Mesothelial cell of epicardium (in vitro differentiated cells): Measurements from ENCODE around the gene TMPRSS6. TPM values are rescaled to one million over a fixed set of nuclear protein-coding genes. Genes with fewer than 3 reads are reported as not detected.

Source experiments
- DNase-seq, 2 experiments: peaks; one replicate each; pipeline ENCODE4 v3.0.0; 2021; ENCODE audit warnings: low spot score in 2 of 2; ENCODE audit not compliant: unreplicated experiment in 2 of 2
- H3K27ac Mint-ChIP-seq: 2 replicates; pipeline ENCODE4 v1.8.0; 2021; ENCODE audit warnings: mixed read lengths
- H3K27me3 Mint-ChIP-seq: 2 replicates; pipeline ENCODE4 v1.8.0; 2021; ENCODE audit warnings: low read depth, mixed read lengths
- H3K36me3 Mint-ChIP-seq: 2 replicates; pipeline ENCODE4 v1.8.0; 2021; ENCODE audit warnings: mixed read lengths
- H3K4me1 Mint-ChIP-seq: 2 replicates; pipeline ENCODE4 v1.8.0; 2021; ENCODE audit warnings: mixed read lengths
- H3K4me3 Mint-ChIP-seq: 2 replicates; pipeline ENCODE4 v1.8.0; 2021; ENCODE audit warnings: mild to moderate bottlenecking, moderate library complexity, mixed read lengths
- H3K9me3 Mint-ChIP-seq: 2 replicates; pipeline ENCODE4 v1.8.0; 2021; ENCODE audit warnings: mixed read lengths
- total RNA-seq: library from RNA; stranded (reverse); gene quantifications from 3 replicates; pipeline ENCODE4 v1.2.1, GENCODE V29; 2021
- TF ChIP-seq, protein P1 (sequence below): fragments of 200-600 bp; sonication (generic); IDR thresholded peaks from one replicate; pipeline ENCODE4 v1.5.0; 2021; ENCODE audit warnings: antibody characterized with exemption; ENCODE audit not compliant: unreplicated experiment

The TMPRSS6 gene
- total RNA-seq, 1 donor from 2014 or later = not detected

DNA sequence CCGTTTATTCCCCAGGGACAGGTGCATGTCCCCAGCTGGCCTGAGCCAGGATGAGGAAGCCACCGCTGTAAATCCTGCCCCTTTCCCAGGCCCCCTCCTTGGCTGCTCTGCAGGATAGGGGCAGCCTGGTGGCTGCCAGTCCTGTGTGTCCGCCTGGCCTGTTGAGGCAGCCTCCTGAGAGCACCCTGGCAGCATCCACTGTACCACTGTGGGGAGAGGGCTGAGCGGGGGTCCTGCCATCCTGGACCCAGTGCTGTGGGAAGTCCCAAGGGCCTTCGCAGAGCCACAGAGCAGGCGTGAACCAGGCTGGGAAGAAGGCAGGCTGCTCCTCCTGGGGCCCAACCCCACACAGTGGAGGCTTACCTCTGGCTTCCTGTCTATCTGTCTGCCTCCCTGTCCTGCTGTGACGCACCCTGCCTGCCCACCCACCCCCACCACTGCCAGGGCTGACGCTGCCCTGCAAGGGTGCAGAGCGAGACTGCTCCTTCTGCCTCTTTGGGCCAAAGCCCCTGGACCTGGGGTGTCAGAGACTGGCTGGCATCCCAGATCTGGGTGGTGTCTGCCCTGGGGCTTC lies 49.5 kb downstream of the TMPRSS6 start:
- TF ChIP-seq, protein P1, sequence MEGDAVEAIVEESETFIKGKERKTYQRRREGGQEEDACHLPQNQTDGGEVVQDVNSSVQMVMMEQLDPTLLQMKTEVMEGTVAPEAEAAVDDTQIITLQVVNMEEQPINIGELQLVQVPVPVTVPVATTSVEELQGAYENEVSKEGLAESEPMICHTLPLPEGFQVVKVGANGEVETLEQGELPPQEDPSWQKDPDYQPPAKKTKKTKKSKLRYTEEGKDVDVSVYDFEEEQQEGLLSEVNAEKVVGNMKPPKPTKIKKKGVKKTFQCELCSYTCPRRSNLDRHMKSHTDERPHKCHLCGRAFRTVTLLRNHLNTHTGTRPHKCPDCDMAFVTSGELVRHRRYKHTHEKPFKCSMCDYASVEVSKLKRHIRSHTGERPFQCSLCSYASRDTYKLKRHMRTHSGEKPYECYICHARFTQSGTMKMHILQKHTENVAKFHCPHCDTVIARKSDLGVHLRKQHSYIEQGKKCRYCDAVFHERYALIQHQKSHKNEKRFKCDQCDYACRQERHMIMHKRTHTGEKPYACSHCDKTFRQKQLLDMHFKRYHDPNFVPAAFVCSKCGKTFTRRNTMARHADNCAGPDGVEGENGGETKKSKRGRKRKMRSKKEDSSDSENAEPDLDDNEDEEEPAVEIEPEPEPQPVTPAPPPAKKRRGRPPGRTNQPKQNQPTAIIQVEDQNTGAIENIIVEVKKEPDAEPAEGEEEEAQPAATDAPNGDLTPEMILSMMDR = no peak
- H3K4me1 Mint-ChIP-seq = peaks cover 10% of the 10 kb centered on the region
- no peaks in the 10 kb centered on the region for H3K27me3 Mint-ChIP-seq
- H3K36me3 Mint-ChIP-seq = peaks cover 2% of the 10 kb centered on the region
- DNase-seq = no peak
- no peak overlapping the region for H3K27ac Mint-ChIP-seq
- no peak overlapping the region for H3K4me3 Mint-ChIP-seq
- no peaks in the 10 kb centered on the region for H3K9me3 Mint-ChIP-seq

DNA sequence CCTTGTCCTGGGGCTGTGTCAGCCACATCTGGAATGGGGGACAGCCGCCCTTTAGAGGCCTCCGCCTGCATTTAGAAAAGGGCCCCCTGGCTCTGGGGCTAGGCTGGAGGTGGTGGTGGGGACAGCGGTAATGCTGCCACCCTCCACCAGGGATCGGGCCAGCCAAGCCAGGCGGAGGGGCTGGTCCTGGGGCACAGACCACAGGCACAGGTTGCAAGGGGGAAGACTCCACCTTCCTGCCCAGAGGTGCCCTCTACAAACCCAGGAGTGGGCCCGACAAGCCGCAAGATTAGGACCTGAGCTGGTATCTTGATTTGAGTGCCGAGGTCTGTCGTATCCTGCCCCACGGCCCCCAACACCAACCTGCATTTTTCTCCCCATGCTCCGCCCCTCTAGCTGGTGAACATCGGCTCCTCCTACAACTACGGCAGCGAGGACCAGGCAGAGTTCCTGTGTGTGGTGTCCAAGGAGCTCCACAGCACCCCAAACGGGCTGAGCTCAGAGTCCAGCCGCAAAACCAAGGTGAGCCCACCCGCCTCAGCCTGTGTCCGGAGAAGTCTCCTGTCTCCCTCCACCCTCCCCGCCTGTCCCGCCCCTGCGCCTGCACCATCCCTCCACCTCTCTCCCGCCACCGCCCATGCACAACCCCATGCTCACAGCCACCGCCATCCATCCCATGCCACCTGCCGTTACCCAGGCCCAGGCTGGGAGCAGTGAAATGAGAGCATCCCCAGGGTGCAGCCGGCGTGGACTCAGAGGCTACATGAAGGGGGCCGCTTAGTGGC lies 50.4 kb downstream of the TMPRSS6 start:
- H3K27ac Mint-ChIP-seq = no peak overlapping the region
- DNase-seq = no peak
- H3K9me3 Mint-ChIP-seq = no peaks in the 10 kb centered on the region
- H3K36me3 Mint-ChIP-seq = peaks cover 2% of the 10 kb centered on the region
- no peaks in the 10 kb centered on the region for H3K27me3 Mint-ChIP-seq
- H3K4me1 Mint-ChIP-seq = peaks cover 8% of the 10 kb centered on the region
- TF ChIP-seq, protein P1 = no peak
- no peak overlapping the region for H3K4me3 Mint-ChIP-seq

DNA sequence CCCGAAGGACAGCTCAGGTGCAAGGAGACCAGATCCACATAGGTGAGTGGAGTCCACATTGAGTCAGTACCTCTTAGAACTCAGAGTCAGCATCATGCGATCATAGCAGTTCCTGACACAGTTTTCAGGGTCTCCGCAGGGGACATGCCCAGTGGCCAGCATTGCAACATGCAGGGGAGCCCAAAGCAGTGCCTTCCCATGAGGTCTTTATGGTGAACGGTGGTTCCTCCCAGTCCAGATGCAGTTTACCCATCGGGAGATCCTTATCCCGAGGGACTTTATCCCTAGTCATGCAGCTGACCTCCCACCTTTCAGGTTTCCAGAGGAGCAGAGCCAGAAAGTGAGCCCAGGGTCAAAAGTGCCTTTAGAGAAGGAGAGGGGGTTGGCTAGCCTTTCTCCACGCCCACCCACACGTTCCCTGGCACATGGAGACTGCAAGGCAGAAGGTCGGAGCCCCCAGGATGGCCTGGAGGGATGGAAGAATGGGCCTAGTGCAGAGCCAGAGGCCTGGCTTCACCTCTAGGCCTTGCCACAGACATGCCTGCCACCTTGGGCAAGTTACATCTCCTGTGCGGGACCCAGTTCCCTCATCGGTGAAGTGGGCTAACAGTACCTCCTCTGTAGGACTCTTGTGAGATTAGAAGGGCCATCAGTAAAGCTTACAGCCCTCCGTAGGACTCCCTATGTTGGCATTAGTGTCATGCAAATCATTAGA lies 51.6 kb downstream of the TMPRSS6 start:
- no peak overlapping the region for H3K27ac Mint-ChIP-seq
- H3K27me3 Mint-ChIP-seq = no peaks in the 10 kb centered on the region
- H3K4me3 Mint-ChIP-seq = no peak overlapping the region
- H3K4me1 Mint-ChIP-seq = peaks cover 3% of the 10 kb centered on the region
- no peaks in the 10 kb centered on the region for H3K9me3 Mint-ChIP-seq
- DNase-seq = no peak
- H3K36me3 Mint-ChIP-seq = peaks cover 2% of the 10 kb centered on the region
- TF ChIP-seq, protein P1 = no peak

DNA sequence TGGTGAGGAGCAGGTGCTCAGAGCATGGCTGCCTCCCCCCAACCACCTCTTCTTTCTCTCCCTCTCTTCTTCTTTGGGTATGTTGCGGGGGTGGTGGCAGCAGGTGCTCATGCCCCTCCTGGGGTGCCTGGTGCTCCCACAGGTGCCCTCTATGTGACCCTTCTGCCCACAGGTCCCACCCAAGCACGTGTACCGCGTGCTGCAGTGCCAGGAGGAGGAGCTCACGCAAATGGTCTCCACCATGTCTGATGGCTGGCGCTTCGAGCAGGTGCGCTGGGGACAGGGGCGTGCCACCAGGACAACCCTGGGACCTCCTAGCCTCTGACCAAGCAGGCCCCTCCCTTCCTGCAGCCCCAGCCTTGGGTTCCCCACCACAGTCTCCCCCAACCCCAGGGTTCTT lies 52.3 kb downstream of the TMPRSS6 start:
- Mint-ChIP-seq H3K36me3 (peaks cover 2% of the 10 kb centered on the region), H3K27me3 (no peaks in the 10 kb centered on the region), H3K27ac (no peak overlapping the region), H3K4me3 (no peak overlapping the region), H3K9me3 (no peaks in the 10 kb centered on the region), H3K4me1 (peaks cover 4% of the 10 kb centered on the region)
- TF ChIP-seq, protein P1 = no peak
- DNase-seq = no peak

DNA sequence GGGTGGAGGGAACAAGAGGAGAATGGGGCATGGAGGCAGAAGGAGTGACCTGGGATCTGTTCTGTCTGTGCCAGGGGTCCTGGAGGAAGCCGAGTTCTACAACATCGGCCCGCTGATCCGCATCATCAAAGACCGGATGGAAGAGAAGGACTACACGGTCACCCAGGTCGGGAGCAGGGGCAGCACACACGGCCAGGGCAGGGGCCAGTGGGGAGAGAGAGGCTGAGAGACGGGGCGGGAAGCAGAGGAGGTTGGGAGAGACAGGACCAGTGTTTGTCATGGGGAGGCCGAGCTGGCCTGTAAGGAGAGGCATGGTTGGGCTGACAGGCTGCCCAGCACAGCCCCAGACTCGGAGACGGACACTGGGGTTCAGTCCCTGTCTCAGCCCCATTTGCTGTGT lies 53.3 kb downstream of the TMPRSS6 start:
- no peaks in the 10 kb centered on the region for H3K27me3 Mint-ChIP-seq
- no peaks in the 10 kb centered on the region for H3K9me3 Mint-ChIP-seq
- H3K4me1 Mint-ChIP-seq = peaks cover 6% of the 10 kb centered on the region
- no peak overlapping the region for H3K4me3 Mint-ChIP-seq
- no peak overlapping the region for H3K27ac Mint-ChIP-seq
- DNase-seq = no peak
- TF ChIP-seq, protein P1 = no peak
- H3K36me3 Mint-ChIP-seq = peaks cover 2% of the 10 kb centered on the region
